Activated CD8-positive, alpha-beta T cell treated with anti-CD3 and anti-CD28 coated beads for 36 hours (primary cell): ENCODE results near the gene PRXL2A. TPM values are rescaled to one million over a fixed set of nuclear protein-coding genes. Genes with fewer than 3 reads are reported as not detected.
"Not testable (repeated sequence)": the region's sequence is repeated elsewhere in the genome, so short reads cannot be mapped to it uniquely, and the experiment has no call there.

Source experiments
- ATAC-seq: fragments of 200-7000 bp; cut with Tn5 transposase; one replicate; pipeline ENCODE4 v1.10.0; 2021; ENCODE audit warnings: mild to moderate bottlenecking, moderate library complexity
- CTCF ChIA-PET: fragments of 350-600 bp; sonication (Branson Sonifier 250); formaldehyde crosslinking; loops from one replicate; lab custom pipeline; 2021; ENCODE audit warnings: antibody characterized with exemption; lab: Charles Lee
- POLR2A ChIA-PET: fragments of 350-600 bp; sonication (Branson Sonifier 250); formaldehyde crosslinking; loops from one replicate; lab custom pipeline; 2021; ENCODE audit warnings: antibody characterized with exemption; lab: Charles Lee
- DNase-seq: peaks from one replicate; pipeline ENCODE4 v3.0.0-alpha.2; 2020
- H3K27ac Mint-ChIP-seq: one replicate; pipeline ENCODE4 v1.8.0; 2021; ENCODE audit warnings: mild to moderate bottlenecking, mixed read lengths
- H3K27me3 Mint-ChIP-seq: one replicate; pipeline ENCODE4 v1.8.0; 2021; ENCODE audit warnings: mixed read lengths
- H3K36me3 Mint-ChIP-seq: one replicate; pipeline ENCODE4 v1.8.0; 2021; ENCODE audit warnings: low read depth, mixed read lengths
- H3K4me1 Mint-ChIP-seq: one replicate; pipeline ENCODE4 v1.8.0; 2021; ENCODE audit warnings: low read depth, mixed read lengths
- H3K4me3 Mint-ChIP-seq: one replicate; pipeline ENCODE4 v1.8.0; 2021; ENCODE audit warnings: mild to moderate bottlenecking, moderate library complexity, mixed read lengths
- H3K9me3 Mint-ChIP-seq: one replicate; pipeline ENCODE4 v1.8.0; 2021; ENCODE audit warnings: mixed read lengths
- intact Hi-C: fragments of 100-400 bp; cut with micrococcal nuclease; formaldehyde crosslinking; loops from one replicate; pipeline ENCODE4 v1.10.0; 2022
- total RNA-seq, 2 experiments: library from RNA; stranded (reverse); gene quantifications; one replicate each; pipeline ENCODE4 v1.2.3, GENCODE V29; 2021
- TF ChIP-seq, protein P1 (sequence below): fragments of 200-600 bp; IDR thresholded peaks from one replicate; pipeline ENCODE4 v1.8.0; 2022; ENCODE audit warnings: antibody characterized with exemption, mild to moderate bottlenecking

PRXL2A gene
- total RNA-seq, 2 experiments from 2014 or later = 21.0 to 22.7 TPM

DNA sequence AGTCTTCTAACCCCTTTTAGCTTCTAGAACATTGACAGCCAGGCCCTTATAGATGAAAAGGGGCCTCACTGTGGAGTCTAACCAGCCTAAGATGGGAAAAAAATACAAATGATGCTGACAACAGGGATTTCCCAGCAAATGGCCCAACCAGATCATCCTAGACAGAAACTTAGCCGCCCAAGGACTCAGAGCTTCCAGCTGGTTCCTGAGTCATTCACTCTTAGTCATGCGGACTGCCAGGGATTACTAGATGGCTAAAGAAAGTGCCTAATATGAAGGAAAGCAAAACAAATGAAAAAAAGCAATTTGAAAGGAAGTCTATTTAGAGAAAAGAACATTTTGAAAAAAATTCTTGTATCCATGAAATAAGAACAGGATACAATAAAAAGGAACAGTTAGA is 69.5 kb downstream of the PRXL2A start:
- Mint-ChIP-seq H3K27ac (peak overlapping the region; percentile 76), H3K9me3 (peaks cover 9% of the 10 kb centered on the region), H3K4me3 (no peak overlapping the region), H3K27me3 (no peaks in the 10 kb centered on the region), H3K4me1 (peaks cover 71% of the 10 kb centered on the region), H3K36me3 (peaks cover 61% of the 10 kb centered on the region)
- no peak for DNase-seq
- TF ChIP-seq, protein P1, sequence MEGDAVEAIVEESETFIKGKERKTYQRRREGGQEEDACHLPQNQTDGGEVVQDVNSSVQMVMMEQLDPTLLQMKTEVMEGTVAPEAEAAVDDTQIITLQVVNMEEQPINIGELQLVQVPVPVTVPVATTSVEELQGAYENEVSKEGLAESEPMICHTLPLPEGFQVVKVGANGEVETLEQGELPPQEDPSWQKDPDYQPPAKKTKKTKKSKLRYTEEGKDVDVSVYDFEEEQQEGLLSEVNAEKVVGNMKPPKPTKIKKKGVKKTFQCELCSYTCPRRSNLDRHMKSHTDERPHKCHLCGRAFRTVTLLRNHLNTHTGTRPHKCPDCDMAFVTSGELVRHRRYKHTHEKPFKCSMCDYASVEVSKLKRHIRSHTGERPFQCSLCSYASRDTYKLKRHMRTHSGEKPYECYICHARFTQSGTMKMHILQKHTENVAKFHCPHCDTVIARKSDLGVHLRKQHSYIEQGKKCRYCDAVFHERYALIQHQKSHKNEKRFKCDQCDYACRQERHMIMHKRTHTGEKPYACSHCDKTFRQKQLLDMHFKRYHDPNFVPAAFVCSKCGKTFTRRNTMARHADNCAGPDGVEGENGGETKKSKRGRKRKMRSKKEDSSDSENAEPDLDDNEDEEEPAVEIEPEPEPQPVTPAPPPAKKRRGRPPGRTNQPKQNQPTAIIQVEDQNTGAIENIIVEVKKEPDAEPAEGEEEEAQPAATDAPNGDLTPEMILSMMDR = no peak
- ATAC-seq = no peak
- CTCF ChIA-PET = interaction anchor here (1.0 to 37.8 kb wide), 4 partner anchors 9 to 29 kb away, joined by 3 to 1114 read pairs (median 4); no protein-coding TSS in a partner anchor
- intact Hi-C loops = loop anchor here (10.0 kb wide), 1 partner anchor 273 kb away; the partner anchor contains the start of gene ANXA11
- POLR2A ChIA-PET = interaction anchor here (0.9 to 16.7 kb wide), 7 partner anchors 9 to 21 kb away, joined by 3 to 223 read pairs (median 4); no protein-coding TSS in a partner anchor

DNA sequence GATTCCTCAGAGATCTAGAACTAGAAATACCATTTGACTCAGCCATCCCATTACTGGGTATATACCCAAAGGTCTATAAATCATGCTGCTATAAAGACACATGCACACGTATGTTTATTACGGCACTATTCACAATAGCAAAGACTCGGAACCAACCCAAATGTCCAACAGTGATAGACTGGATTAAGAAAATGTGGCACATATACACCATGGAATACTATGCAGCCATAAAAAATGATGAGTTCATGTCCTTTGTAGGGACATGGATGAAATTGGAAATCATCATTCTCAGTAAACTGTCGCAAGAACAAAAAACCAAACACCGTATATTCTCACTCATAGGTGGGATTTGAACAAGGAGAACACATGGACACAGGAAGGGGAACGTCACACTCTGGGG is 72.0 kb downstream of the PRXL2A start:
- H3K4me1 Mint-ChIP-seq = peaks cover 70% of the 10 kb centered on the region
- H3K4me3 Mint-ChIP-seq, H3K9me3 Mint-ChIP-seq, CTCF ChIA-PET, DNase-seq, intact Hi-C loops, H3K27me3 Mint-ChIP-seq, ATAC-seq, POLR2A ChIA-PET: not testable (repeated sequence)
- peak overlapping the region; percentile 70 for H3K27ac Mint-ChIP-seq
- peaks cover 54% of the 10 kb centered on the region for H3K36me3 Mint-ChIP-seq

DNA sequence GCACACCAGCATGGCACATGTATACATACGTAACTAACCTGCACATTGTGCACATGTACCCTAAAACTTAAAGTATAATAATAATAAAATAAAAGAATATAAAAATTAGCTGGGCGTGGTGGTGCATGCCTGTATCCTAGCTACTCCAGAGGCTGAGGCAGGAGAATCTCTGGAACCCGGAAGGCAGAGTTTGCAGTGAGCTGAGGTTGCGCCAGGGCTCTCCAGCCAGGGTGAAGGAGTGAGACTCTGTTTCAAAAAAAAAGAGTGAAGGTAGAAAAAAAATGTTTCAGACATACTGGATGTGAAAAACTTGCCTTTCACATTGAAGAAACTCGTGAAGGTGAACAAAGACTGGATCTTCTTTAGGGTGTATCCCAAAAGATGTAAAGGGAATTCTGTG is 72.5 kb downstream of the PRXL2A start:
- Mint-ChIP-seq H3K27ac (peak overlapping the region; percentile 67), H3K9me3 (peaks cover 9% of the 10 kb centered on the region), H3K36me3 (peaks cover 53% of the 10 kb centered on the region), H3K4me1 (peaks cover 71% of the 10 kb centered on the region), H3K4me3 (no peak overlapping the region), H3K27me3 (no peaks in the 10 kb centered on the region)
- POLR2A ChIA-PET = no interaction called here
- CTCF ChIA-PET = interaction anchor here (1.6 kb wide), 1 partner anchor 25 kb away, joined by 5 read pairs; no protein-coding TSS in a partner anchor
- intact Hi-C loops = no loop called here
- no peak for ATAC-seq
- no peak for DNase-seq
- TF ChIP-seq, protein P1 = no peak

DNA sequence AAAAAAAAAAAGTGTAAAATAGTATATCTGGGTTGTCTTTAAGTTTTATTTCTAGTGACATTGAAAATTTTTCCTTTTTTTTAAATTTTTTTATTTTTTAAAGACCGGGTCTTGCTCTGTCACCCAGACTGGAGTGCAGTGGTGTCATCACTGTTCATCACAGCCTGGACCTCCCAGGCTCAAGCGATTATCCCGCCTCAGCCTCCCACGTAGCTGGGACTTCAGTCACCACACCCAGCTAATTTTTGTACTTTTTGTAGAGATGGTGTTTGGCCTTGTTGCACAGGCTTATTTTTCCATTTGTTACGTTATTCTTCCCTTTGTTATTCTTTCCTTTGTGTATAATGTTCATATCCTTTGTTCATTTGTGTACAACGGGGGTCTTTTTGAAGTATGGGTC is 75.9 kb downstream of the PRXL2A start:
- H3K4me3 Mint-ChIP-seq = peak overlapping the region; percentile 34
- ChIA-PET CTCF (interaction anchor here (0.7 to 11.4 kb wide), 7 partner anchors 9 to 106 kb away, joined by 3 to 154 read pairs (median 5); no protein-coding TSS in a partner anchor), POLR2A (interaction anchor here (0.7 to 11.5 kb wide), 6 partner anchors 8 to 80 kb away, joined by 5 to 223 read pairs (median 12); no protein-coding TSS in a partner anchor)
- DNase-seq = peak; percentile 37
- no peaks in the 10 kb centered on the region for H3K27me3 Mint-ChIP-seq
- H3K36me3 Mint-ChIP-seq = peaks cover 38% of the 10 kb centered on the region
- peak overlapping the region; percentile 92 for H3K27ac Mint-ChIP-seq
- H3K9me3 Mint-ChIP-seq = no peaks in the 10 kb centered on the region
- peaks cover 83% of the 10 kb centered on the region for H3K4me1 Mint-ChIP-seq
- no peak for ATAC-seq
- intact Hi-C loops = no loop called here
- TF ChIP-seq, protein P1 = no peak

DNA sequence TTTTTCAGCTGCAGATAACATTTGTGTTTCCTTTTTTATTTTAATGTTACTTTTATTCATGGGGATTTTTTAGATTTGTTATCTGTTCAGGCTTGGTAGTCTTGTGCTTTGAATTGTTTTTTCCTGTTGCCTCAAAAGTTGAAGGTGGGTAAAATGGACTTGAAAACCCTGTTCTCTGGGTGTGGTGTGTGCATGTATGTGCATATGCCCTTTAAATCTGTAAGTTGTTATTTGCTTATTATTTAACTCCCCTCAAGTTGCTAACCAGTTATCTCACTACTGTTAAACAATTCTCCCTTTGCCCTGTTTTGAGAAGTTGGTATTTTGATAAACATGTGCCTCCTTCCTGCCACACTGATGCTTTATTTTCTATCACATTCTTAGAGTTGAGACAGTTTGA is 76.3 kb downstream of the PRXL2A start:
- H3K27me3 Mint-ChIP-seq = no peaks in the 10 kb centered on the region
- peak overlapping the region; percentile 91 for H3K27ac Mint-ChIP-seq
- POLR2A ChIA-PET = interaction anchor here (0.7 to 11.5 kb wide), 5 partner anchors 14 to 29 kb away, joined by 4 to 223 read pairs (median 14); no protein-coding TSS in a partner anchor
- H3K36me3 Mint-ChIP-seq = peaks cover 39% of the 10 kb centered on the region
- H3K9me3 Mint-ChIP-seq = no peaks in the 10 kb centered on the region
- CTCF ChIA-PET = interaction anchor here (0.9 to 11.4 kb wide), 6 partner anchors 10 to 107 kb away, joined by 3 to 154 read pairs (median 6); no protein-coding TSS in a partner anchor
- intact Hi-C loops = no loop called here
- ATAC-seq = no peak
- TF ChIP-seq, protein P1 = no peak
- H3K4me1 Mint-ChIP-seq = peaks cover 86% of the 10 kb centered on the region
- peak overlapping the region; percentile 54 for H3K4me3 Mint-ChIP-seq
- no peak for DNase-seq
